ENCODE results near the gene MEGF8. TPM values are rescaled to one million over a fixed set of nuclear protein-coding genes. Genes with fewer than 3 reads are reported as not detected.
"Not testable (repeated sequence)": the region's sequence is repeated elsewhere in the genome, so short reads cannot be mapped to it uniquely, and the experiment has no call there.

Gene MEGF8
- total RNA-seq, 1 experiment from 2014 or later, result 12.3 TPM

DNA sequence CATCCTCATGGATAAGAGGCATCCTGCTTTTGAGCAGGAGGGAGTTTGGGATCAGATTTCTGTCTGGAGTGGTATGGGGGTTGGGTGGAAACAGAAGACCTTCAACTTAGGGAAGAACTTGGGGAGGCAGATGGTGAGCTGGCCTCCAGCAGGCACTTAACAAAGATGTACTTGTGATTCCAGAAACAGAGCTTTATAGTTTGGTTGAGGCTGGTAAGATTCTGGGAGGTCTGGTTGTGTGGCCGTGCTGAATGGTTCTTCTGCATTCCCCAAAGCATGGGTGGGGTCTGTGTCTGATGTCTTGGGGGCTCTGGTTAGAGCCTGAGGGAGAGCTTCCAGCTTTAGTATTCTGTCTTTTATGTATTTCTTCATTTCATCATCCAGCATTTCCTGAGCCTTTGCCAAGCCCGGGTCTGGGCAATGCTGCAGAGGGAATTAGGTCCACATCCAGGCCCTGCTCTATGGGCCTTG is 4.8 kb downstream of the MEGF8 start:
- DNase-seq (ENCODE audit: low read depth), result no peak

DNA sequence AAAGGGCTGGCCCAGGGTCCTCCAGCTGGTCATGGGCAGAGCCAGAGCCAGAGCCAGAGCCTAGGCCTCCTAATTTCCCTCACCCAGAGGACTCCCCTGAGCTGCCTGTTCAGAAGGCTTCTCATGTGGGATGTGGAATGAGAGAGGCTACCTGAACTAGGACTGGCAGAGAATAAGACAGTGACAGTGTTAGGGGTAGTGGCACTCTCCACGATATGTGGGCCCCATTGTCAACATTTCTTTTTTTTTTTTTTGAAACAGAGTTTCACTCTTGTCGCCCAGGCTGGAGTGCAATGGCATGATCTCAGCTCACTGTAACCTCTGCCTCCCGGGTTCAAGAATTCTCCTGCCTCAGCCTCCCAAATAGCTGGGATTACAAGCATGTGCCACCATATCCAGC is 5.9 kb downstream of the MEGF8 start:
- not testable (repeated sequence) for DNase-seq (ENCODE audit: low read depth)

DNA sequence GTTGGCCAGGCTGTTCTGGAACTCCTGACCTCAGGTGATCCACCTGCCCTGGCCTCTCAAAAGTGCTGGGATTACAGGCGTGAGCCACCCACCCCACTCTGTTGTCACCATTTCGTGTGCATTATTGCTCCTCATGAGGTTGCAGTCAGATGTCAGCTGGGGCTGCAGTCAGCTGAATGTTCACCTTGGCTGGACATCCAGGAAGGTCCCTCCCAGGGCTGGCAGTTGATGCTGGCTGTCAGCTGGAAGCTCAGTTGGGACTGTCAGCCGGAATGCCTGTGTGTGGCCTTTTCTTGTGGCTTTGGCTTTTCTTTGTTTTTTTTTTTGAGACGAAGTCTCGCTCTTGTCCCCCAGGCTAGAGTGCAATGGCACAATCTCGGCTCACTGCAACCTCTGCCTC is 6.6 kb downstream of the MEGF8 start:
- DNase-seq (ENCODE audit: low read depth), result no peak

DNA sequence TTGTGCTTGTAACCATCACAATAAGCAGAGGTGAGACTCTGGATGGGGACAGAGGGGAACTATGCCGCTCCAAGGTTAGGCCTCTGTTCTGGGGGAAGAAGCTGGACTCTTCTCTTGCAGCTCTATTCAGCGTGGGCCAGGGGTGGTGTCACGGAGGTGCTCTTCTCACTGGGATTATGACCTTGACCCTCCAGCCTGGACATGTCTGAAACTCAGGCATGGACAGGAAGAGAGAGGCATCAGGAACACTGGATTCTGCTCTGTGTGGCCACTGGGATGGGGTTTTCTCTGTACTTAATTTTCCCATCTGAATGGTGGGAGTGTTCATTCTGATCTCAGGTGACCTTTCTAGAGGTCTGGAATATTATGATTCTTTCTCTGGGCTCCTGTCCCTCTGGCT is 7.6 kb downstream of the MEGF8 start:
- DNase-seq (ENCODE audit: low read depth), result no peak

DNA sequence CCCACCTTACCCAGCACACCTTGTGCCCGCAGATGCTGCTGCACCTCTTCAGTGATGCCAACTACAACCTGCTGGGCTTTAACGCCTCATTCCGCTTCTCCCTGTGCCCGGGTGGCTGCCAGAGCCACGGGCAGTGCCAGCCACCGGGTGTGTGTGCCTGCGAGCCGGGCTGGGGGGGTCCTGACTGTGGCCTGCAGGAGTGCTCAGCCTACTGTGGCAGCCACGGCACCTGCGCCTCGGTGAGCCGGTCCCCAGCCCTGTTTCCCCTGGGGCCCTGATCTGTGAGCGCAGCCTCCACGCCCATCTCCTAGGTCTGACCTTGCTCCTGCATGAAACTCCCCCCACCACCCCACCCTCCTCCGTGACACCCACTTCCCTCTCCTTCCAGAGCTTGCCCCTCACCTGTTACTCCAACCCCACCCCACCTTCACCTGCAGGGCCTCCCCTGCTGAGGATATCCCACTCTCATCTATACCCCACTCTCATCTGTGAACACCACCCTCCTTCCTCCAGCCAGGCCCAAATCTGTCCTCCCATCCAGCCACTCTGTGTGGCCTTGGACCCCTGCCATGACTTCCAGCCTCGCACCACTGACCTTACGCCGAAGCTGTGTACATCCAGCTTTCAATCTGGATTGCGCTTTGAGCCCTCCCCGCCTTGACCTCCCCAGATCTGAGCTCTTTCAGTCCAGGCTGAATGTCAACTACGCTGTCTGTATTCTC is 8.7 kb downstream of the MEGF8 start:
- DNase-seq (ENCODE audit: low read depth), result no peak

DNA sequence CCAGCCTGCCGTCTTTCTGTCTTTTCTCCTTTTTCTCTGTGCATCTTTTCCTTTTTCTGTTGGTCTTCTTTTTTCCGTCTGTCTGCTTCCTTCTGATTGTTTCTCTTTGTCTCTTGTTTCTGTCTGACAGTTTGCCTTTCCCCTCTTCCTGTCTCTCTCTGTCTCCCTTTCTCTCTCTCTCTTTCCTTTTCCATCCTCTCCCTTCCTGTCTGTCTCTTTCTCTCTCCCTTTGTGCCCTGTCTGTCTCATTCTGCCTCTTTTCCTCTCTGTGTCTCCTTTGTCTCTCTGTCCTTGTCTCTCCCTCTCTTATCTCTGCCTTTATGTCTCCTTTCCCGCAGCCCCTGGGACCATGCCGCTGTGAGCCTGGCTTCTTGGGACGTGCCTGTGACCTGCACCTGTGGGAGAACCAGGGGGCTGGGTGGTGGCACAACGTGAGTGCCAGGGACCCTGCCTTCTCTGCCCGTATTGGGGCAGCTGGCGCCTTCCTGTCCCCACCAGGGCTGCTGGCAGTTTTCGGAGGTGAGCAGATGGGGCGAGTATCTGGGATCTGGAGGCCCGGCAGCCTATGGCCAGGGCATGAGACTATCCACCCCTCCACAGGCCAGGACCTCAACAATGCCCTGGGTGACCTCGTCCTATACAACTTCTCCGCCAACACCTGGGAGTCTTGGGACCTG is 9.4 kb downstream of the MEGF8 start:
- DNase-seq (ENCODE audit: low read depth), result no peak

DNA sequence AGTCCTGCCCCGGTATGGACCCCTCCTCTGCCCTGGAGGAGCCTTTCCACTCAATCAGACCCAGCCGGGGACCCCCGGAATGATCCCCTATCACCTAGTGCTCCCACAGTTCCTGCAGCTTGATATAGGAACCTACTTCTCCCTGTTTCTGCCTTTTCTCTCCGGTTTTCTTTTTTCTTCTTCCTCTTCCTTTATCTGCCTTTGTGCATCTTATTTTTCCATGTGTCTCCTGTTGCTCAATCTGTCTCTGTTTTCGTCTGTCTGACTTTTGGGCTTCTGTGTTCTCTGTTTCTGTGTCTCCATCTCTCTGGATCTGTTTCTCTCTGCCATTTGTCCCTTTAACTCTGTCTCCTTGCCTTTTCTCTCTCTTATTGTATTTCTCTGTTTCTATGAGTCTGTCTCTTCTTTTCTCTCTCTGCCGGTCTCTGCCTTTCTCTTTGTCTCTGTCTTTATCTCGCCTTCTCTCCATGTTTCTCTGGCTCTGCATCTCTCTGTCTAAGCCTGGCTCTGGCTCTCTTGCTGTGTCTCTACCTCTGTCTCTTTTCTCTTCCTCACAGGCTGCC is 10.0 kb downstream of the MEGF8 start:
- no peak for DNase-seq (ENCODE audit: low read depth)

DNA sequence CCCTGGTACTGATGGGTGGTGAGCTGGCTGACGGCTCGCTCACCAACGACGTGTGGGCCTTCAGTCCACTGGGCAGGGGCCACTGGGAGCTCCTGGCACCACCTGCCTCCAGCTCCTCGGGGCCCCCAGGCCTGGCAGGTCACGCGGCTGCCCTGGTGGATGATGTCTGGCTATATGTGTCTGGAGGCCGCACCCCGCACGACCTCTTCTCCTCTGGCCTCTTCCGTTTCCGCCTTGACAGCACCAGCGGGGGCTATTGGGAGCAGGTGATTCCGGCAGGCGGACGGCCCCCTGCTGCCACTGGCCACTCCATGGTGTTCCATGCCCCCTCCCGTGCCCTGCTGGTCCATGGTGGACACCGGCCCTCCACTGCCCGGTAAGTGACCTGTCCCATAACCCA is 10.5 kb downstream of the MEGF8 start:
- DNase-seq (ENCODE audit: low read depth), result no peak

DNA sequence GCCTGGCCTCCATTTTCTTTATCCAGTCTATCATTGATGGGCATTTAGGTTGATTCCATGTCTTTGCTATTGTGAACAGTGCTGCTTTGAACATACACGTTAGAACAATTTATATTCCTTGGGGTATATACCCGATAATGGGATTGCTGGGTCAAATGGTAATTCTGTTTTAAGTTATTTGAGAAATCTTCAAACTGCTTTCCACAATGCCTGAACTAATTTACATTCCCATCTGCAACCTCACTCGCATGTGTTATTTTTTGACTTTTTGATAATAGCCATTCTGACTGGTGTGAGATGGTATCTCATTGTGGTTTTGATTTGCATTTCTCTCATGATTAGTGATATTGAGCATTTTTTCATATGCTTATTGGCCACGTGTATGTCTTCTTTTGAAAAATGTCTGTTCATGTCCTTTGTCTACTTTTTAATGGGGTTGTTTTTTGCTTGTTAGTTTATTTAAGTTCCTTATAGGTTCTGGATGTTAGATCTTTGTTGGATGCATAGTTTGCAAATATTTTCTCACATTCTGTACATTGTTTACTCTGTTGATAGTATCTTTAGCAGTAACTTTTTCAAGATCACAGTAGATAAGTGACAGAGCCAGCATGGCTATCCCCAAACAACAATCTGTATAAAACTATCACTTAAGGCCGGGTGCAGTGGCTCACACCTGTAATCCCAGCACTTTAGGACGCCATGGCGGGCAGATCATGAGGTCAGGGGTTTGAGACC is 13.9 kb downstream of the MEGF8 start:
- DNase-seq (ENCODE audit: low read depth), result not testable (repeated sequence)

DNA sequence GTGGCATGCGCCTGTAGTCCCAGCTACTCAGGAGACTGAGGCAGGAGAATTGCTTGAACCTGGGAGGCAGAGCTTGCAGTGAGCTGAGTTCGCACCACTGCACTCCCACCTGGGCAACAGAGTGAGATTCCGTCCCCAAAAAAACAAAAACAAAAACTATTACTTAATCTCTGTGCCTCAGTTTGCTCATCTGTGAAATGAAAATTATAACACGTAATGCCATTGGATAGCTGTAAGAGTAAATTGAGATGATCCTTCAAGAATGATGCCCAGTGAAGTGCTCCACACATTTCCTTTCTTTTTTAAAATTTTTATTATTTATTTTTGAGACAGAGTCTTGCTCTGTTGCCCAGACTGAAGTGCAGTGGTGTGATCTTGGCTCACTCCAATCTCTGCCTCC is 14.5 kb downstream of the MEGF8 start:
- DNase-seq (ENCODE audit: low read depth), result not testable (repeated sequence)

DNA sequence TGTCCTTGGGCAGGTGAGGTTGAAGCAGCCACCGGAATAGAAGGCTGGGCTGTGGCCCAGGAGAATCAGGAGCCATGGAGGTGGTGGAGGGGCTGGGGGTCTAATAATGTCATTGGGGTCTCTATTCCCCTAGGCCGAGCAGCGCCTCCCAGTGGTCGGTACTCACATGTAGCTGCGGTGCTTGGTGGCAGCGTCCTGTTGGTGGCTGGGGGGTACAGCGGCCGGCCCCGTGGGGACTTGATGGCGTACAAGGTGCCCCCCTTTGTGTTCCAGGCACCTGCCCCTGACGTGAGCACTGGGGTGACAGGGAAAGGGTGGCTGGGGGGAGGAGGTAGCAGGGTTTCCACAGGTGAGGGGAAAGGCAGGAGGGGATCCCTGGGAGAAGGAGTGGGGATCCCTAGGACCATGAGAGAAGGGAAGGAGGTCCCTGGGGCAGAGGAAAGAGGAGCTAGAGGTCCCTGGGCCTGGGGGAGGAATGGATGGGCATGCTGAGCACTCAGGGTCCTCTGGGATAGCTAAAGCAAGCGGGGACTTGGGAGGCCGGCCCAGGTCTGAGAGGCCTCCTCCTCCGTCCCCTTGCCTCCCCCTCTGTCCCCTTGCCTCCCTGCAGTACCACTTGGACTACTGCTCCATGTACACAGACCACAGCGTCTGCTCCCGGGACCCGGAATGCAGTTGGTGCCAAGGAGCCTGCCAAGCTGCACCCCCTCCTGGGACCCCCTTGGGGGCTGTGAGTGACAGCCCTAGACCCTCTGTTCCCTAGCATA is 18.1 kb downstream of the MEGF8 start:
- DNase-seq (ENCODE audit: low read depth), result no peak

DNA sequence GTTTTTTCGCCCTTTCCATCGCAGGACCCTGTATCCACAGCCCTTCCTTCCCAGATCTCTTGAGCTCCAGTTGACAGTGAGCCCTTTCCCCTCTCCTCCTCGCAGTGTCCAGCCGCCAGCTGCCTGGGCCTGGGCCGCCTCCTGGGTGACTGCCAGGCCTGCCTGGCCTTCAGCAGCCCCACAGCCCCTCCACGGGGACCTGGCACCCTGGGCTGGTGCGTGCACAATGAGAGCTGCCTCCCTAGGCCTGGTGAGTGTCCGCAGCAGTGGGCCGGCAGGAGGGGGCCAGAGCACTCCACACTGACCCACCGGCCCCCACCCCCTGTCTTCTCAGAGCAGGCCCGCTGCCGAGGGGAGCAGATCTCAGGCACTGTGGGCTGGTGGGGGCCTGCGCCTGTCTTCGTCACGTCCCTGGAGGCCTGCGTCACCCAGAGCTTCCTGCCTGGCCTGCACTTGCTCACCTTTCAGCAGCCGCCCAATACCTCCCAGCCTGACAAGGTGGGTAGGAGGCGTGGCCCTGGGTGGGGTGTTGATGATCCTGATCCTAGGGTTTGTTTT is 19.0 kb downstream of the MEGF8 start:
- DNase-seq (ENCODE audit: low read depth), result no peak

DNA sequence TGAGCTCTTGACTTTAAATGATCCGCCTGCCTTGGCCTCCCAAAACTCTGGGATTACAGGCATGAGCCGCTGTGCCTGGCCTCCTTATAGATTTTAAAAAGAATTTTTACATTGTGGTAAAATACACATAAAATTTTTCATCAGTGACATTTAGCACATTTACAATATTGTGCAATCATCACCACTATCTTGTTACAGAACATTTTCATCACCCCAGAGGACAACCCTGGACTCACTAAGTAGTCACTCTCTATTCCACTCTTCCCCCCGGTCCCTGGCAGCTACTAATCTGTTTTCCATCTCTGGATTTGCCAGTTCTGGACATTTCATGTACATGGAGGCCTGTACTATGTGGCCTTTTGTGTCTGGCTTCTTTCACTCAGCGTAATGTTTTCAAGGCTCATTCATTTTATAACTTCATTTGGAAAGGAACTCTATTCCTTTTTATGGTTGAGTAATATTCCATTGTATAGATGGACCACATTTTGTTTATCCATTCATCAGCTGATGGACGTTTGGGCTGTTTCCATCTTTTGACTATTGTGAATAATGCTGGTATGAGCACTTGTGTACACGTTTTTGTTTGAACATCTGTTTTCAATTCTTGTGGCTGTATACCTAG is 19.9 kb downstream of the MEGF8 start:
- no peak for DNase-seq (ENCODE audit: low read depth)

DNA sequence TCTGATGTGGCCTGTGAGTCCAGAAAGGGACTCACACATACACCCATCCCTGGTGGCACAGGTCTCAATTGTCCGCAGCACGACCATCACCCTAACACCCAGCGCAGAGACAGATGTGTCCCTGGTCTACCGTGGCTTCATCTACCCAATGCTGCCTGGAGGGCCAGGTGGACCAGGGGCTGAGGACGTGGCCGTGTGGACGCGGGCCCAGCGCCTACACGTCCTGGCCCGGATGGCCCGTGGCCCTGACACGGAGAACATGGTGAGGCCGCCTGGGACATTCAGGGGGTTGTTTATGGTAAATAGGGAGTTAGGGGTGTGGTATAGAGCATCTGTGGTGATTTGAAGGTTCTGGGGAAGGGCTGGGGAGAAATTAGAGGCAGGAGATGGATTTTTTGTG is 22.8 kb downstream of the MEGF8 start:
- no peak for DNase-seq (ENCODE audit: low read depth)

DNA sequence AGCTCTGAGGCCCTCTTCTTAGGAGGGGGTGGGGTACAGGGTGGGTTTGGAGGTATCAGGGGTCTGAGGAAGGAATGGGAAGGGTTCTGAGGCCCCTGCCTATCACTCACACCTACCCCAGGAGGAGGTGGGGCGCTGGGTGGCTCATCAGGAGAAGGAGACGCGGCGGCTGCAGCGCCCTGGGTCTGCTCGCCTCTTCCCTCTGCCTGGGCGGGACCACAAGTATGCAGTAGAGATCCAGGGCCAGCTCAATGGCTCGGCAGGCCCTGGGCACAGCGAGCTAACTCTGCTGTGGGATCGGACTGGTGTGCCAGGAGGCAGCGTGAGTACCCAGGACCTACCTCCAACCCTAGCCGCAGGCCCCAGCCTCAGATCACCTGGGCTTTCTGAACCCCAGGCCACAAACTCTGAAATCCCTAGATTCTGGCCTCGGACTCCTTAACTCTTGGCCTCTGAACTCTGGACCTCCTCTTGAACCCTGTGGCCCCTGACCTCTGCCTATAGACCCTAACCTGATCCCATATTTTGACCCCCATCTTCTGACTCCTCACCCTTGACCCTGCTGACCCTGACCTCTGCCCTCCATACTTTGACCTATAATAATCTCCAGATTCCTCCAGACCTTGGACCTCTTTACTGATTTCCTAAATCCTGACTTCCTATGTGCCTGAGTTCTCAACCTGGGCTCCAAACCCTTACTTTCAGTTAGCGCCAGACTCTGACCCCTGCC is 24.1 kb downstream of the MEGF8 start:
- DNase-seq (ENCODE audit: low read depth), result no peak

DNA sequence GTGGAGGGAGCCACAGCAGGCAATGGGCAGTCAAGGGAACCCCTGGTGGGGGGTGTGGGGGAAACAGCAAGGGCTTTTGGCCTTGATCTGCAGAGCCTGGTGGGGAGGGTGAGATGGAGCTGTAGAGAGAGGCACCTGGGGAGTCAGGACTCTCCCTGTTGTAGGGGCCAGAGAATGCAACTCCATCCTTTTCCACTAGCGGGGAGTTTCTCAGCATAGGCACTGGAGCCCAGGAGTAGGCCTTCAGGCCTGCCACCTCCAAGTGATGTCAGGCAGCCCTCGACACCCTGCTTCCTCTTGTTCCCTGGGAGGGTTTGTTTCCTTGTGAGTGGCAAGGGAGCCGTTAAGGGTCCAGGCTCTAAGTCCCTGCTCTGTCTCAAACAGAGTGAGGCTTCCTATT is 25.0 kb downstream of the MEGF8 start:
- no peak for DNase-seq (ENCODE audit: low read depth)

DNA sequence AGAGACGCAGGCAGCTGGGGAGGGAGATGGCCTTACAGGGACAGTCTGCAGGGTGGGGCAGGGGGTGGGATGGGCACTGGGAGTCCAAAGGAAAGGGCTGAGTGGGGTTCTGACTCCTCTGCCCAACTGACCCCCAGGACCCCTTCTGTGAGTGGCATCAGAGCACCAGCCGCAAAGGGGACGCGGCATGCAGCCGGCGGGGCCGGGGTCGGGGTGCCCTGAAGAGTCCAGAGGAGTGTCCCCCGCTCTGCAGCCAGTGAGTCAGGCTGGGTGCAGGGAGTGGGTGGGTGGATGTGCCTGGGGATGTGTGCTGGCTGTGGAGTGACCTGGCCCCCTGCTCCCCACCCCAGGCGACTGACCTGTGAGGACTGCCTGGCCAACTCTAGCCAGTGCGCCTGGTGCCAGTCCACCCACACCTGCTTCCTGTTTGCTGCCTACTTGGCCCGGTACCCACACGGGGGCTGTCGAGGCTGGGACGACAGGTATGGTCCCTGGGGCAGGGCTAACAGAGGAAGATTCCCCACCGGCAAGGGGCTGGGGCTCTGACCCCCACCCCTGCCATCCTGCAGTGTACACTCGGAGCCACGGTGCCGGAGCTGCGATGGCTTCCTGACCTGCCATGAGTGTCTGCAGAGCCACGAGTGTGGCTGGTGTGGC is 25.8 kb downstream of the MEGF8 start:
- DNase-seq (ENCODE audit: low read depth), result no peak

DNA sequence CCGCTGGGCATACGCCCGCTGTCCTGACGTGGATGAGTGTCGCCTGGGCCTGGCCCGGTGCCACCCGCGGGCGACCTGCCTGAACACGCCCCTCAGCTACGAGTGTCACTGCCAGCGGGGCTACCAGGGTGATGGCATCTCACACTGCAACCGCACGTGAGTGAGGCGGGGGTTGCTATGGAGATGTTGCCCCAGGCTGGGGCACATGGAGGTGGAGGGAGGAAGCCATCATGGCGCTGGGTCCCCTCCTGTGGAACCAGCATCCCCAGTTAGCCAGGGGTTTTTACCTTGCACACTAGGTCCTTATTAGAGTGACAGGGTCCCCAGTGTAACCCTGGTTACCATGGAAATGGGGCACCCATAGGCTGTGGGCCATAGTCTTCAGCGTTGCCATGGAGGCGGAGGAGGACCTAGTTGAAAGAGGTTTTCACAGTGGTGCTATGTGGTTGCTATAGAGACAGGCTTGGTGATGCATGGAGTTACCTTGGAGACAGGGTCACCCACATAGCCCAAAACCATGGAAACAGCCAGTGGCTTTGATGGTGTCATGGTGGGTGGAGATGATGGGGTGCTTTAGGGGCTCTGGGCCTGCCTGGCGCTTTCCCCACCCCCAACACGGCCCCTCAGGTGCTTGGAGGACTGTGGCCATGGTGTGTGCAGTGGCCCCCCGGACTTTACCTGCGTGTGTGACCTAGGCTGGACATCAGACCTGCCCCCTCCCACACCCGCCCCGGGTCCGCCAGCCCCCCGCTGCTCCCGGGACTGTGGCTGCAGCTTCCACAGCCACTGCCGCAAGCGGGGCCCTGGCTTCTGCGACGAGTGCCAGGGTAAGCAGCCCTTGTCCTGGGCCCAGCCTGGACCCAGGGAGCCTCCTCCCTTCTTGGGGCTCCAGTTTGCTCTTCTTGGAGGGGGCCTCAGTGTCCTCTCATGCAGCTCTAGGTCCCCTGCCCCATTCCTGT is 27.1 kb downstream of the MEGF8 start:
- DNase-seq (ENCODE audit: low read depth), result peak; percentile 72

Data from M059J (cell line).